ENCODE data around the gene ICAM4. TPM values are rescaled to one million over a fixed set of nuclear protein-coding genes. Genes with fewer than 3 reads are reported as not detected.

ICAM4 gene
- total RNA-seq, 2 donors from 2014 or later = 0.55 TPM; not detected in 1

DNA sequence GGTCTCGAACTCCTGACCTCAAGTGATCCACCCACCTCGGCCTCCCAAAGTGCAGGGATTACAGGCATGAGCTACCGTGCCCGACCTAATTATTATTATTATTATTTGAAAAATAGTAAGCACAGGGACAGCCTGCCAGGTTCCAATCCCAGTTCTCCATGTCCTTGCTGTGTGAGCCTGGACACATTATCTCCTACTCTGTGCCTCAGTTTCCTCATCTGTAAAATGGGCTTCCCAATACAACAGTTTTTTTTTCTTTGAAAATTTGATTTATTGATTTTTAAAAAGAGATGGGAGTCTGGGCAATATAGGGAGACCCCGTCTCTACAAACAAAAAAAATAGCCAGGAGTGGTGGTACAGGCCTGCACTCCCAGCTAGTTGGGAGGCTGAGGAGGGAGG lies 19.6 kb downstream of the ICAM4 start:
- H3K4me3 ChIP-seq = no peak overlapping the region
- no peaks in the 10 kb centered on the region for H3K9me3 ChIP-seq
- TF ChIP-seq, protein P1, sequence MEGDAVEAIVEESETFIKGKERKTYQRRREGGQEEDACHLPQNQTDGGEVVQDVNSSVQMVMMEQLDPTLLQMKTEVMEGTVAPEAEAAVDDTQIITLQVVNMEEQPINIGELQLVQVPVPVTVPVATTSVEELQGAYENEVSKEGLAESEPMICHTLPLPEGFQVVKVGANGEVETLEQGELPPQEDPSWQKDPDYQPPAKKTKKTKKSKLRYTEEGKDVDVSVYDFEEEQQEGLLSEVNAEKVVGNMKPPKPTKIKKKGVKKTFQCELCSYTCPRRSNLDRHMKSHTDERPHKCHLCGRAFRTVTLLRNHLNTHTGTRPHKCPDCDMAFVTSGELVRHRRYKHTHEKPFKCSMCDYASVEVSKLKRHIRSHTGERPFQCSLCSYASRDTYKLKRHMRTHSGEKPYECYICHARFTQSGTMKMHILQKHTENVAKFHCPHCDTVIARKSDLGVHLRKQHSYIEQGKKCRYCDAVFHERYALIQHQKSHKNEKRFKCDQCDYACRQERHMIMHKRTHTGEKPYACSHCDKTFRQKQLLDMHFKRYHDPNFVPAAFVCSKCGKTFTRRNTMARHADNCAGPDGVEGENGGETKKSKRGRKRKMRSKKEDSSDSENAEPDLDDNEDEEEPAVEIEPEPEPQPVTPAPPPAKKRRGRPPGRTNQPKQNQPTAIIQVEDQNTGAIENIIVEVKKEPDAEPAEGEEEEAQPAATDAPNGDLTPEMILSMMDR (IDR thresholded peaks at IDR 0.05) = no peak
- H3K27ac ChIP-seq = no peak overlapping the region
- H3K27me3 ChIP-seq = no peaks in the 10 kb centered on the region
- H3K36me3 ChIP-seq = no peaks in the 10 kb centered on the region
- DNase-seq (ENCODE audit: low spot score) = no peak
- no peaks in the 10 kb centered on the region for H3K4me1 ChIP-seq

DNA sequence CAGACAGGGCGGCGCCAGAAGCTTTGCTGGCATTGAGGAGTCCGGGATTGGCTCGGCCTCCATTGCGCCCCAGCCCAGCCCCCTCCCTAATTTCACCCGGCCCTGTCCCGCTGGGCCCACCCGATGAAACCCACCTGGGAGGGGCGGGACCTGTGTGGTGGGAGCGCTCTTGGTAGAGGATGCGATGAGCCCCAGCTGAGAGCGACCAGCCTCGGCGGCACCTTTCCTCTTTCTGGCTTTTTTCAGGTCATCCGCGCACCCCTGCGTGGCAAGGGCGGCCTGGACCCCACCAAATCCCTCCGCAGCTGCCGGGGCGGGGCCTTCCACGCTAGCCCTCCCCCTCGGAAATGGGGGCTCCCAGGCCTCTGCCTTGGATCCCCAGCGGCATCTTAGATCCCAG lies 22.7 kb downstream of the ICAM4 start, which contains the start of gene ZGLP1:
TSS of gene ZGLP1 (minus strand) at position 393 of the 400 bp plus-strand sequence.
- Histone ChIP-seq H3K27ac (no peak within 1 kb of the TSS), H3K9me3 (no peaks in the 10 kb centered on the region), H3K27me3 (no peaks in the 10 kb centered on the region), H3K4me1 (no peaks in the 10 kb centered on the region), H3K4me3 (no peak within 1 kb of the TSS), H3K36me3 (no peaks in the 10 kb centered on the region)
- no peak for DNase-seq (ENCODE audit: low spot score)
- TF ChIP-seq, protein P1 (IDR thresholded peaks at IDR 0.05) = no peak

- peak within 1 kb of the TSS; percentile 67 to 76 for H3K27ac ChIP-seq
- DNase-seq (ENCODE audit: low spot score) = peak; percentile 82
- peaks cover 41% of the 10 kb centered on the region for H3K36me3 ChIP-seq
- no peaks in the 10 kb centered on the region for H3K27me3 ChIP-seq
- H3K9me3 ChIP-seq = no peaks in the 10 kb centered on the region
- peak within 1 kb of the TSS; percentile 83 for H3K4me3 ChIP-seq
- TF ChIP-seq, protein P1 (IDR thresholded peaks at IDR 0.05) = no peak
- peaks cover 0 to 14% of the 10 kb centered on the region in 2 donors for H3K4me1 ChIP-seq
Measured at GRCh38 chr19:10315335-10316214, 28.8 kb downstream of the ICAM4 start, which contains the start of gene FDX2. TSS of gene FDX2 (minus strand) at chr19:10316015. CDS start at chr19:10315996, 19 bp downstream.

- Histone ChIP-seq H3K9me3 (no peaks in the 10 kb centered on the region), H3K27ac (no peak overlapping the region), H3K4me3 (no peak overlapping the region), H3K36me3 (peaks cover 49% of the 10 kb centered on the region), H3K4me1 (peaks cover 0 to 14% of the 10 kb centered on the region in 2 donors), H3K27me3 (no peaks in the 10 kb centered on the region)
- DNase-seq (ENCODE audit: low spot score) = no peak
- TF ChIP-seq, protein P1 (IDR thresholded peaks at IDR 0.05) = no peak
Measured at GRCh38 chr19:10316229-10317044, 29.7 kb downstream of the ICAM4 start.

DNA sequence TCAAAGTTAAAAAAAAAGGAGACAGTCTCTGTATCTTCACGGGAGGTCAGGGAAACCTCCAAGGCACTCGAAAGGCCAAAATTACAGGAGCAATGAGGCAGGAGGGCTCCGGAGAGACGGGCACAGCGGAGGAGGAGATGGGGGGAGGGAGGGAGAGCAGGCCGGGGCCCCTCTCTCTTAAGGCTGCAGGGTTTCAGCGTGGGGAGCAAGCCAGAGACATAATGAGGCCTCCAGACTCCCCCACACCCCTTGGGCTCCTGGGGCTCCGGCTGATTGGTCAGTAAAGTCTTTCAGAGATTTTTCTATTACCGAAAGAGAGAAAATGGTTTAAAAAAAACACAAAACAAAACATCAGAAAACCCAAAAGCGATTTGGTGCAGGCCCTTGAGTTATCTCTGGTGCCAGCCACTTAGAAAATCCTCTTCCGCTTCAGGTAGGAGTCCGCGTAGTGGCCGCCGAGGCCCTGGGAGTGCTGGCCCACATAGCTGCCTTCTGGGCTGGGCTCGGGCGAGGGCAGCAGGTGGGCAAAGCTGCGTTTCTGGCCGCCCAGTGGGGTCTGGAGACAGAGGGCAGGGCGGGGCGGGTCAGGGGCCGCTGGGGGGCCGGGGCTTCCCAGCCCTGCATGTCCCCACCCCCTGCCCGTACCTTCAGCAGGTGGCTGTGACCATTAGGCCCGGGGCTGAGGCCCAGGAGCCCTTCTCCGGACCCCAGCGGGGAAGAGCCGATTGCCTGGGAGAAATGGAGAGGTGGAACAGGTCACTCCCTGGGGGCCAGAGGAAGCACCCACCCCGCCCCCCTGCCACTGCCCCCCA lies 30.5 kb downstream of the ICAM4 start:
- Histone ChIP-seq H3K4me1 (peaks cover 0 to 14% of the 10 kb centered on the region in 2 donors), H3K27ac (no peak overlapping the region), H3K9me3 (no peaks in the 10 kb centered on the region), H3K27me3 (no peaks in the 10 kb centered on the region), H3K36me3 (peaks cover 57% of the 10 kb centered on the region), H3K4me3 (no peak overlapping the region)
- TF ChIP-seq, protein P1 (IDR thresholded peaks at IDR 0.05) = no peak
- no peak for DNase-seq (ENCODE audit: low spot score)
